ENCODE data around the gene CACNG5. TPM values are rescaled to one million over a fixed set of nuclear protein-coding genes. Genes with fewer than 3 reads are reported as not detected.

Gene CACNG5
- total and polyA plus RNA-seq, 11 donors, result not detected

GRCh38 chr17:66847704-66848103 is 12.8 kb downstream of the CACNG5 start:
- intact Hi-C loops (cut with DNase I), result no loop called here
- peak in 1 of 5 donors; percentile 3 for DNase-seq
- peaks cover 0 to 12% (median 0%) of the 10 kb centered on the region in 12 donors for H3K9me3 ChIP-seq
- peaks cover 0 to 14% (median 3%) of the 10 kb centered on the region in 12 donors for H3K4me1 ChIP-seq
- WGBS, 4 donors, result 55 to 71% (median 65%) methylated on average over 3 of the region's 3 CpGs
- no peaks in the 10 kb centered on the region for H3K36me3 ChIP-seq
- no peak overlapping the region for H3K27ac ChIP-seq
- H3K4me3 ChIP-seq, result no peak overlapping the region
- no peak for ATAC-seq
- H3K27me3 ChIP-seq, result peaks cover 0 to 3% (median 0%) of the 10 kb centered on the region in 9 donors
- no peak for TF ChIP-seq CTCF (IDR thresholded peaks at IDR 0.05)
- TF ChIP-seq POLR2A (IDR thresholded peaks at IDR 0.05), result no peak

DNA sequence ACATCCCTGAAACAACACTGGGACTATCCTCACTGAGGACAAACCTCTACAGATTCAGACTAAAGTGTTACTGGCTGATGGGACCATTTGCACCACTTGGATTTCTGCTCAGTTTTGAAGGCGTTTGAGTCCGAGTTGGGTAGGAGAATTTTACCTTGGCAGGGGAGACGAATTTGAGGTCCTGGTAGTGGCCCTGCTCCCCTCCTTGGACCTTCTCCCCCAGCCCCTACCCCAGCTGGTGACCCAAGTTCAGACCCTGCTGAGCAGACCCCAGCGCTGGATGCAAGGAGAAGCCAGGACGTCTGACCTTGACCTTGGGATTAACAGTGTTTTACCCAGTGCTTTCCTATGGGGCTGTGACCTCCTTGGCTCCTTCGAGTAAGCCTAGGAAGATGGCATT is 13.6 kb downstream of the CACNG5 start:
- no peak overlapping the region for H3K4me3 ChIP-seq
- peaks cover 0 to 14% (median 3%) of the 10 kb centered on the region in 12 donors for H3K4me1 ChIP-seq
- 84 to 88% (median 86%) methylated on average over 4 to 6 of the region's 6 CpGs for WGBS, 4 donors
- no peaks in the 10 kb centered on the region for H3K36me3 ChIP-seq
- no peak for TF ChIP-seq POLR2A (IDR thresholded peaks at IDR 0.05)
- no peak for TF ChIP-seq CTCF (IDR thresholded peaks at IDR 0.05)
- H3K27ac ChIP-seq, result no peak overlapping the region
- DNase-seq, result no peak
- no peak for ATAC-seq
- intact Hi-C loops (cut with DNase I), result no loop called here
- peaks cover 0 to 3% (median 0%) of the 10 kb centered on the region in 9 donors for H3K27me3 ChIP-seq
- peaks cover 0 to 12% (median 0%) of the 10 kb centered on the region in 12 donors for H3K9me3 ChIP-seq

- H3K4me3 ChIP-seq, result no peak overlapping the region
- WGBS, 4 donors, result 79 to 85% (median 83%) methylated on average over 10 to 14 of the region's 14 CpGs
- DNase-seq (peak in 1 of 5 donors; percentile 11), ATAC-seq (peak in 1 of 4 donors; percentile 24)
- TF ChIP-seq CTCF (IDR thresholded peaks at IDR 0.05) (no peak), POLR2A (IDR thresholded peaks at IDR 0.05) (no peak)
- H3K4me1 ChIP-seq, result peaks cover 0 to 14% (median 3%) of the 10 kb centered on the region in 12 donors
- no peak overlapping the region for H3K27ac ChIP-seq
- no peaks in the 10 kb centered on the region for H3K36me3 ChIP-seq
- peaks cover 0 to 3% (median 0%) of the 10 kb centered on the region in 9 donors for H3K27me3 ChIP-seq
- peaks cover 0 to 12% (median 0%) of the 10 kb centered on the region in 12 donors for H3K9me3 ChIP-seq
- intact Hi-C loops (cut with DNase I), result no loop called here
Observed at GRCh38 chr17:66849032-66849655, 14.2 kb downstream of the CACNG5 start.

- peak; percentile 83 to 97 (median 92) for ATAC-seq
- Histone ChIP-seq H3K36me3 (no peaks in the 10 kb centered on the region), H3K4me1 (peaks cover 0 to 14% (median 3%) of the 10 kb centered on the region in 12 donors), H3K27me3 (peaks cover 0 to 3% (median 0%) of the 10 kb centered on the region in 9 donors), H3K4me3 (no peak overlapping the region), H3K9me3 (peaks cover 0 to 20% (median 5%) of the 10 kb centered on the region in 12 donors), H3K27ac (peak overlapping the region in 5 of 12 donors; percentile 10 to 43 (median 26))
- DNase-seq, result peak in 1 of 5 donors; percentile 20
- TF ChIP-seq POLR2A (IDR thresholded peaks at IDR 0.05) (no peak), CTCF (IDR thresholded peaks at IDR 0.05) (no peak)
- intact Hi-C loops (cut with DNase I), result loop anchor here in 1 of 10 donors (10.0 kb wide), 1 partner anchor 65 kb away; no protein-coding TSS in a partner anchor
- 71 to 76% (median 72%) methylated on average over 4 of the region's 4 CpGs for WGBS, 4 donors
Observed at GRCh38 chr17:66849851-66850580, 15.1 kb downstream of the CACNG5 start.

Measured in heart left ventricle (tissue), 16 donors.